PC-3 (cell line): ENCODE results near the gene IZUMO4.

ENCODE experiments used
- CTCF ChIP-seq: fragments of 300-600 bp; sonication (generic); conservative IDR thresholded peaks from 2 replicates; pipeline ENCODE4 v1.5.1; 2017; ENCODE audit warnings: antibody characterized with exemption, low read depth, mild to moderate bottlenecking, low read length
- EZH2 ChIP-seq: fragments of 300-600 bp; sonication (generic); IDR thresholded peaks from one replicate; pipeline ENCODE4 v1.6.1; 2017; ENCODE audit warnings: antibody characterized with exemption, mild to moderate bottlenecking, low read length; ENCODE audit not compliant: unreplicated experiment
- EZH2phosphoT487 ChIP-seq: fragments of 300-600 bp; sonication (generic); IDR thresholded peaks from 2 replicates; pipeline ENCODE4 v1.6.1; 2018; ENCODE audit warnings: mild to moderate bottlenecking, antibody characterized with exemption, low read length, borderline replicate concordance

GRCh38 chr19:2097203-2097885 is 629 bp downstream of the IZUMO4 start:
- no peak for TF ChIP-seq CTCF
- TF ChIP-seq EZH2: no peak
- TF ChIP-seq EZH2phosphoT487: no peak
